ENCODE measurements around the gene TP53TG3B.
"Not testable (repeated sequence)": the region's sequence is repeated elsewhere in the genome, so short reads cannot be mapped to it uniquely, and the experiment has no call there.

GRCh38 chr16:33337627-33338542 is 22.8 kb upstream of the TP53TG3B start:
- TF ChIP-seq CTCF, POLR2A (IDR thresholded peaks at IDR 0.05): not testable (repeated sequence)
